T follicular helper cell (primary cell): ENCODE data around the gene APC2.

Source experiments
- DNase-seq: peaks from one replicate; pipeline ENCODE4 v3.0.0-alpha.2; 2020; ENCODE audit warnings: low read depth

APC2 gene

DNA sequence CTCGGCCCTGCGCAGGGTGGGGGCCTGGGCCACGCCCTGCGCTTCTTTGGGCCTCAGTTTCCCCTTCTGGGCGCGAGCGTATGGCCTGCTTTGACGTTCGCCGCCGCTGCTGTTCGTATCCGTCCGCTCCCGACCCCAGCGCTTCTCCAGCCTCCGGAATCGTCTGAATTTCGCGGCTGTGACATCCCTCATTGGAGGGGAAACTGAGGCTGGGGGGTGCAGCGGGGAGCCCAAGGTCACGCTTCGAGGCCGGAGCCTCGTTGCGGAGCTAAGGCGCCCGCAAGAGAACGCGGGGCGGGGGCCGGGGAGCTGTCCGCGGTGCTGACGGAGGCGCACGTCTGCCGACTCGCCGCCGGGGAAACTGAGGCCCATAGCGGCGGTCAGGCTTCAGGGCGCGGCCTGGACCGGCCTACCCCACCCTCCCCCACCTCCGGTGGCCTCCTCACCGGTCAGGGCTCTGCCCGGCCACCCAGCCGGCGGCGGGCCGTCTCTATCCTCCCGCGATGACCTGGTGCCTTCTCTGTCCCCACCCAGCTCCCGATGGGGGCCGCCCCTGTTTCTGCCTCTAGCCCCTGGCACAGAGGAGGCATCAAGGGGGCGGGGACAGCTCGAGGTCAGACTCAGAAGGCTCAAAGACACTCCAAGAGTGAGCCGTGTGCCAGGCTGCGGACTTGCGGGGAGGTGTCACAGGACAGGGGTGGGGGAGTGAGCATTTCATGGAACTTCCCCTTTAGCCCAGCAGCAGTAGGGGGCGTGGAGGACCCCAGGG lies 3.0 kb upstream of the APC2 start:
- no peak for DNase-seq

GRCh38 chr19:1447504-1447903 lies 2.4 kb upstream of the APC2 start:
- DNase-seq: no peak

- no peak for DNase-seq
These were observed 2.0 kb upstream of the APC2 start for GRCh38 chr19:1447944-1448343.

DNA sequence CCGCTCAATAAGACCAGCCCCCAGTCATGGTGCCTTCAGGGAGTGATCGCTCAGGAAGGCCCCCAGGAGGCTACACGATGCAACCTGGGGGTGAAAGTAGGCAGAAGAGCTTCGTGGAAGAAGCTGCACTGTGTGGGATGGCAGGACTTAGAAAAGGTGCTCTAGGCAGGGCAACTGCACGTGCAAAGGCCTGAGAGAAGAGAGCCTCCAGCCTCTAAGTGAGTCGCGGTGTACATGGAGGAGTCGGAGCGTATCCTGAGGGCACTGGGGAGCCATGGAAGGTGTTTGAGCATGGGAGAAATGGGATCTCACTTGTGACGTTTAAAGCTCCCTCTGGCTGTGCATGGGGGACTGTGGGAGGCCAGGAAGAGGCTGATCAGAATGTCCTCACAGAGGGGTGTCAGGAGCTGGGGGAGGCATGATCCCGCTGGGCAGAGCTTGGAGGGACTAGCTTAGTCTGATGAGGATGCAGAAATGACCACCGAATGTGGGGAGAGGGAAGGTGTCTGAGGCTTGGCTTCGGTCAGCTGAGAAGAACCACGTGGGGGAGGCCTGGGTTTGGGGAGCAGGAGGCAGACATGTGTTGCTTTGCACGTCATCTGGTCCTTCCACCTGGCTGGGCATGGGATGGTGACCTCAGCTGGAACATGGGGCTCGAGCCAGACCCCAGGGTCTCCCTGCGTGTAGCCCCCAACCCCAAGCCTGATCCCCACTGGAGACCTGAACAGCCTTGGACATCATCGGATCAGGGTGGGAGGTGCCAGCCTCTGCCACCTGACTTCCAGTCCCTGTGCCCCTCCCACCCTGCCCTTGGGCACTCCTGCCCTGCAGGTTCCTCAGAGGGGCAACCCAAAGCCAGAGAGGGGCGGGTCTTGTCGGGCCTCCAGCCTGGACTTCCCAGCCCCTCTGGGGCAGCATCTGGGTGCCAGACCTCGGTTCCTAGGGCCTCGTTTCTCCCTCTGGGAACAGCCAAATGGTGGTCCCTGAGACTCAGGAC lies 1.1 kb downstream of the APC2 start:
- DNase-seq: no peak

- DNase-seq: no peak
These were observed 2.2 kb downstream of the APC2 start for GRCh38 chr19:1451916-1452801.

- DNase-seq: no peak
These were observed 3.0 kb downstream of the APC2 start for GRCh38 chr19:1452802-1453524.

DNA sequence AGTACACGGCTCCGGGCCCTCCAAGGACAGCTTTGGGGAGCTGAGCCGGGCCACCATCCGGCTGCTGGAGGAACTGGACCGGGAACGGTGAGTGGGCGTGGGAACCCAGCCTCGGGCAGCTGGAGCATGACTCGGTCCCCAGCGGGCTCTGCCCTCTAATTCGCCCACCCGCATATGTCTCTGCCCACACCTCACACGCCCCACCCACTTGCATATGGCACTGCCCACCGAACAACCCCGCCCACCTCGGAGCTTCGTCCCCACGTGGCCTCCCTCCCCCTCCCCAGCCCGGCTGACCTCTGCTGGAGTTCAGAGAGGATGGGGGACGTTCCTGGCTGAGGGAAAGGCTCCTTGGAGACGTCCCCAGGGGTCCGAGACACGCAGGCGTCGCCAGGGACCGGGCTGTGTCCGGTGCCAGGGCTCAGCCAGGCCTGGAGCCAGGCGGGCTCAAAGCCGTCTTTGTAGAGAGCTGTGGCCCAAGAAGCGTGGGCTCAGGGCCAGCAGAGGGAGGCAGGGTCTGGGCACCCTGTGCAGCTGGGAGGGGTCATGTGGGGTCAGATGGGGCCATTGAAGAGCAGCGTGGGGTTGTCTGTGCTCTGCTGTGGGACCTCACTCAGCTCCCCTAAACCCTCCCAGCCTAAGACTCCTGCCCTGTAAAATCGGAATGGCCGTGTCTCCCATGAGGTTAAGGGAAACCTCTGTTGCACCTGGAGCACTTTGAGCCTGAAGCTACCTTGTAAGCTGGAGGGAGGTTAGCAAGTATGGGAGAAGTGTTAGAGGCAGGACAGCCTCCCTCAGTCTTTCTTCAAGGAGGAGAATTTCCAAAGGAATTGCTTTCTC lies 3.8 kb downstream of the APC2 start:
- no peak for DNase-seq

DNA sequence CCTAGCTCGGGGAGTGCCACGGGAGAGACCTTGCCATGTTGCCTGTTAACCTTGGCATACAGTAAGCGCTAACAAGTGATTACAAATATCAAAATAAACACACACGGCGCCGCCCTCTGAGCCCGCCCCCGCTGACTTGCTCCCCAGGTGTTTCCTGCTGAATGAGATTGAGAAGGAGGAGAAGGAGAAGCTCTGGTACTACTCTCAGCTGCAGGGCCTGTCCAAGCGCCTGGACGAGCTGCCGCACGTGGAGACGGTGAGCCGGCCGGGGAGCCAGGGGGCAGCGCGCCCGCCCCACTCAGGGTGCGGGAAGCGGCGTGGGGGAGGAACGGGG lies 5.0 kb downstream of the APC2 start:
- no peak for DNase-seq

DNA sequence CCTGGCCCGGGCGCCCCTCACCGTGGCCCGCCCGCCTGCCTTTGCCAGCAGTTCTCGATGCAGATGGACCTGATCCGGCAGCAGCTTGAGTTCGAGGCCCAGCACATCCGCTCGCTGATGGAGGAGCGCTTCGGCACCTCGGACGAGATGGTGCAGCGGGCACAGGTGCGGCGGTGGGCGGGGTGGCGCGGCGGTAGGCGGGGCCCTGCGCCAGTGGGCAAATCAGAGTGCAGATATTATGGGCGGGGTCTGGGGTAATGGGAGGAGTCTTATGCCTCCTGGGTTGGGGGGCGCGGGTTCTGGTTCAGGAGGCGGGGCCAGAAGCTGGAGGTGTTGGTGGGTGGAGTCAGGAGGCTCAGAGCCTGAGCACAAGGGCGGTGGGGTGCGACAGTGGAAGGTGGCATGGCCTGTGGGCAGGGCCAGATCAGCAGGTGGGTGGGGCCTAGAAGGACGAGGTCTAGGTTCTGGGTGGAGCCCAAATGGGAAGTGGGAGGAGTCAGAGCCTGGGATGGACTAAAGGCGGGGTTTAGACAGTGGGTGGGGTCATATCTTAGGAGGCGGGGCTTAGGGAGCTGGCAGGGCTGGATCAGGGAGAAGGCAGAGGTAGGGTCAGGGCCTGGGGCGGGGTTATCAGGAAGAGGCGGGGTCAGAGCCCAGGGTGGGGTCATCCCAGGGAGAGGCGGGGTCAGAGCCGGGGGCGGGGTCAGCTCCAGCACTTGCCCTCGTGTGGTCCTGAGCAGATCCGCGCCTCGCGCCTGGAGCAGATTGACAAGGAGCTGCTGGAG lies 5.6 kb downstream of the APC2 start:
- peak; percentile 29 for DNase-seq

GRCh38 chr19:1456121-1456900 lies 6.4 kb downstream of the APC2 start:
- no peak for DNase-seq

DNA sequence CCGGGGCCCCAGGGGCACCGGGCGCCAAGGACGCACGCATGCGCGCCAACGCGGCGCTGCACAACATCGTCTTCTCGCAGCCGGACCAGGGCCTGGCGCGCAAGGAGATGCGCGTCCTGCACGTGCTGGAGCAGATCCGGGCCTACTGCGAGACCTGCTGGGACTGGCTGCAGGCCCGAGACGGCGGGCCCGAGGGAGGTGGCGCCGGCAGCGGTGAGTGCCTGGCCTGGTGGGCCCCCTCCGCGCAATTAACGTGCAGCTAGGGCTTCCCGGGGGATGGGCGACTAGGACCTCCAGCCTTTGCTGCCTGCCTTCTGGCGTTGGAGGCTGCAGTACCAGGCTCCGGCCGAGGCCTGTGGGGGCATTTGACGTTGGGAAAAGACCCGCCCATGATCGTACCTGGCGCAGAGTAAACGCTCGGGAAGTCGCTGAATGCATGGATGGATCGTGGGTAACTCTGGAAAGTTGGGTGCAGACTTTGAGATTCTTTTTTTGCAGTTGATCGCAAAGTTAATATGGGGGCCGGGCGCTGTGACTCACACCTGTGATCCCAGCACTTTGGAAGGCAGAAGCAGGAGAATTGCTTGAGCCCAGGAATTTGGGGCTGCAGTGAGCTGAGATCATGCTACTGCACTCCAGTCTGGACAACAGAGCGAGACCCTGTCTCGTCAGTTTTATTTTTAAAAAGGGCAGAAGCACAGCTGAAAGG lies 7.3 kb downstream of the APC2 start:
- DNase-seq: no peak

DNA sequence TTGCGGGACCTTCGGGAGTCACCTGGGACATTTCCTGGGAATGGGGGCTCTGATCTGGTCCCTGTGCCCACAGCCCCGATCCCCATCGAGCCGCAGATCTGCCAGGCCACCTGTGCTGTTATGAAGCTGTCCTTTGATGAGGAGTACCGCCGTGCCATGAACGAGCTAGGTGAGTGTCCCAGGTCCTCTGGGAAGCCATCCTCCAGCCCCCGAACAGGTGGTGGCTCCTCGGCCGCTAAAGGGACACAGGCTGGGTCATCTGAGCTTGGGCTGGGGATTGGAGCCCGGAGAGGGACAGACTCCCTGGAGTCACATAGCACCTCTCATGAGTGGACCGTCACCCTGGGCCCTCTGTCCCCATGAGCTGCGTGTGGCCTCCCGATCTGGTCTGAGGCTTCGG lies 8.0 kb downstream of the APC2 start:
- DNase-seq: no peak

DNA sequence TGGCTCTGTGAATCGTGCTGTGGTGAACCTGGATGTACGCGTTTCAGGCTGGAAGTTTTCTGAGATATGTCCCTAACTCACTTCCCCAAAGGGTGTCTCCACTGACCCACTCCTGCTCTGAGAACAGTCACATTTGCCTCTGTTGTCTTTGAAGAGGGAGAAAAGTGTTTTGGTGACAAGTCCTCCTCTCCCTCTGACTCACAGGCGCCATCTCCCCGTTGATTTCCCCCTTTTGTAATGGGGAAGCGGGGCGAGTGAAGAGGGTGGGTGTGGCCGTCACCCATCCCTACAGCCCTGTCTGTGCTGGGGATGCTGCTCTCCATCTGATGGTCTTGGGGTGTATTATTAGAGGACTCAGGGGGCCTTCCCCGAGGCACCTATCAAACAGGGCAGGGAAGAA lies 9.6 kb downstream of the APC2 start:
- no peak for DNase-seq

DNA sequence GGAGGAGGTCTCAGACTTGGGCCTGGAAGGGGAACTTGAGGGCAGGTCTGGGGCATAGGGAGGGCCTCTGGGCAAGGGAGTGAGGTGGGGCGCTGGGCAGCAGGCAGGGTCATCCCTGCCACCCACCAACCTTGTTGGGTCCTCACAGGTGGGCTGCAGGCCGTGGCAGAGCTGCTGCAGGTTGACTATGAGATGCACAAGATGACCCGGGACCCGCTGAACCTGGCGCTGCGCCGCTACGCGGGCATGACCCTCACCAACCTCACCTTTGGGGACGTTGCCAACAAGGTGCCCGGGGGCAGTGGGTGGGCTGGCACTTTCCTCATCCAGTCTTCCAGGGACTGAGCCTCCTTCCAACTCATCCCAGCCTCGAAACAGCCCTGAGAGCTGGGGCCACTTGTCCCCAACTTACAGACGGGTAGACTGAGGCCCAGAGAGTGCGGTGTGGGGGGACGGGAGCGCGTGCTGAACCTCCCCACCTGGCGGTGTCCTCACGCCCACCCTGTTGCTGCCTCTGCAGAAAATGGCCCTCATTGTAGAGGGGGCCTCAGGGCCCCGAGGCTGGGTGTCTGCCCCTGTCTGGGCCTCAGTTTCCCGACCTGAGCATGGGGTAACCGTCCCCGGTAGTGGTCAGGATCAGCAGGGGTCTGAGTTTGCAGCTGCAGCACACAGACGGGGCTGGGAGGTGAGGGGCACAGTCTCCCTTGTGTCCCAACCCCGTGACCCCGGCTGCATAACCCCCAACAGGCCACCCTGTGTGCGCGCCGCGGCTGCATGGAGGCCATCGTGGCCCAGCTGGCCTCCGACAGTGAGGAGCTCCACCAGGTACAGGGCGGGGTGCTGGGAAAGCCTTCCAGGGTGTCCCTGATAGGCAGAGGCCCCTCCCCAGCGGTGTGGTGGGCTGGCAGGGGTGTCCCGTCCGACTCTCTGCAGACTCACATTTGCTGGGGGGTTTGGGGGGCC lies 10.4 kb downstream of the APC2 start:
- no peak for DNase-seq

DNA sequence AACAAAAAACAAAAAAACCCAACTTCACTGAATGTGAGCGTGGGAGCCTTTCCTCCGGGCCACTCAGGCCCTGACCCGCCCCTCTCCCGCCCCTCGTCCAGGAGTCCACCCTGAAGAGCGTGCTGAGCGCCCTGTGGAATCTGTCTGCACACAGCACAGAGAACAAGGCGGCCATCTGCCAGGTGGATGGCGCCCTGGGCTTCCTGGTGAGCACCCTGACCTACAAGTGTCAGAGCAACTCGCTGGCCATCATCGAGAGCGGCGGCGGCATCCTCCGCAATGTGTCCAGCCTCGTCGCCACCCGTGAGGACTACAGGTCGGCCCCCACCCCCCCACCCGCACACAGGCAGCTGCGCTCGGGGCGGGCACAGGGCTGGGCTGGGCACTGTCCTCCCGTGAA lies 11.9 kb downstream of the APC2 start:
- DNase-seq: no peak

- no peak for DNase-seq
These were observed 15.5 kb downstream of the APC2 start for GRCh38 chr19:1465191-1466016.
